Fibroblast of lung (primary cell): ENCODE results near the gene MITF.

ENCODE experiments used
- EZH2 ChIP-seq: IDR thresholded peaks from 2 replicates; pipeline ENCODE4 v1.5.1; 2012; ENCODE audit warnings: low read length, control low read depth, mild to moderate bottlenecking; ENCODE audit errors: missing control alignments
- TF ChIP-seq, protein P1 (sequence below), 2 donors: IDR thresholded peaks in 1 of 2; conservative IDR thresholded peaks in 1 of 2; 1 replicate in 1 of 2; 2 replicates in 1 of 2; pipeline ENCODE4 v1.5.1; 2011 to 2012; ENCODE audit warnings: low read length in 2 of 2, control low read depth in 1 of 2, inconsistent platforms in 1 of 2, low read depth in 1 of 2, mild to moderate bottlenecking in 1 of 2

DNA sequence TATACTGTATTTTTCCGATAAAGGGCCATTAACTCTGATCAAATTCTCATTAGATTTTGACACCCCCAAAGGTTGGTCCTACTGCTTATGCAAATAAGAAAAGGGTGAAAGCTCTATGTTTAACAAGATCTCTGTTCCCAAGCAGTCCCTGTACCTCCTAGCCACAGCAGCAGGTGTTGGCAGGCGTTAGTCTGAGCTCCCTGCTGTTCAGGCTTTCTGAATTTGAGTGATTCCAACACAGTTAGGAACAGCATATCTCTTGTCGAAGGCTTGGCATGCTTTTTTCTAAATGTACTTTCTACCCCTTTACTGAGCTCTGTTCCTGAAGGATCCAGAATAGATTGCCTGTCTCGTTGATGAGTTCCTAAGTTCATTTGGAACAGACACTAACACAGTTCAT is 42.3 kb downstream of the MITF start:
- no peak for TF ChIP-seq EZH2
- TF ChIP-seq, protein P1, sequence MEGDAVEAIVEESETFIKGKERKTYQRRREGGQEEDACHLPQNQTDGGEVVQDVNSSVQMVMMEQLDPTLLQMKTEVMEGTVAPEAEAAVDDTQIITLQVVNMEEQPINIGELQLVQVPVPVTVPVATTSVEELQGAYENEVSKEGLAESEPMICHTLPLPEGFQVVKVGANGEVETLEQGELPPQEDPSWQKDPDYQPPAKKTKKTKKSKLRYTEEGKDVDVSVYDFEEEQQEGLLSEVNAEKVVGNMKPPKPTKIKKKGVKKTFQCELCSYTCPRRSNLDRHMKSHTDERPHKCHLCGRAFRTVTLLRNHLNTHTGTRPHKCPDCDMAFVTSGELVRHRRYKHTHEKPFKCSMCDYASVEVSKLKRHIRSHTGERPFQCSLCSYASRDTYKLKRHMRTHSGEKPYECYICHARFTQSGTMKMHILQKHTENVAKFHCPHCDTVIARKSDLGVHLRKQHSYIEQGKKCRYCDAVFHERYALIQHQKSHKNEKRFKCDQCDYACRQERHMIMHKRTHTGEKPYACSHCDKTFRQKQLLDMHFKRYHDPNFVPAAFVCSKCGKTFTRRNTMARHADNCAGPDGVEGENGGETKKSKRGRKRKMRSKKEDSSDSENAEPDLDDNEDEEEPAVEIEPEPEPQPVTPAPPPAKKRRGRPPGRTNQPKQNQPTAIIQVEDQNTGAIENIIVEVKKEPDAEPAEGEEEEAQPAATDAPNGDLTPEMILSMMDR (conservative IDR thresholded peaks at IDR 0.05 in 1 of 2, IDR thresholded peaks at IDR 0.05 in 1 of 2; ENCODE audit: low read depth in 1 of 2, low read length in 2 of 2): no peak
